HG03565 (cell line): ENCODE results near the gene ITIH2.
"Not testable (repeated sequence)": the region's sequence is repeated elsewhere in the genome, so short reads cannot be mapped to it uniquely, and the experiment has no call there.

Source experiments
- ATAC-seq: cut with Tn5 transposase; IDR thresholded peaks from one replicate; pipeline ENCODE4 v1.9.1; 2021; ENCODE audit warnings: mild to moderate bottlenecking, moderate library complexity; ENCODE audit not compliant: unreplicated experiment

The ITIH2 gene

GRCh38 chr10:7744307-7744706 is 41.2 kb downstream of the ITIH2 start:
- no peak for ATAC-seq

- not testable (repeated sequence) for ATAC-seq
These were observed 45.5 kb downstream of the ITIH2 start for GRCh38 chr10:7748637-7749036.

- no peak for ATAC-seq
These were observed 47.1 kb downstream of the ITIH2 start for GRCh38 chr10:7750222-7750621.

GRCh38 chr10:7752251-7752650 is 49.1 kb downstream of the ITIH2 start:
- ATAC-seq, result no peak

GRCh38 chr10:7755103-7755502 is 52.0 kb downstream of the ITIH2 start:
- no peak for ATAC-seq

- no peak for ATAC-seq
These were observed 53.4 kb downstream of the ITIH2 start for GRCh38 chr10:7756360-7756992.

- ATAC-seq, result no peak
These were observed 60.8 kb downstream of the ITIH2 start for GRCh38 chr10:7763929-7764328.

- ATAC-seq, result no peak
These were observed 63.1 kb downstream of the ITIH2 start for GRCh38 chr10:7766241-7766640.

GRCh38 chr10:7767209-7767608 is 64.1 kb downstream of the ITIH2 start:
- ATAC-seq, result no peak

- no peak for ATAC-seq
These were observed 65.3 kb downstream of the ITIH2 start for GRCh38 chr10:7768417-7768816.

- no peak for ATAC-seq
These were observed 71.0 kb downstream of the ITIH2 start for GRCh38 chr10:7773845-7774801.

- ATAC-seq, result no peak
These were observed 73.7 kb downstream of the ITIH2 start for GRCh38 chr10:7776777-7777176.

- ATAC-seq, result not testable (repeated sequence)
These were observed 79.1 kb downstream of the ITIH2 start for GRCh38 chr10:7782194-7782593.

- ATAC-seq, result no peak
These were observed 83.3 kb downstream of the ITIH2 start for GRCh38 chr10:7786430-7786829.

GRCh38 chr10:7787150-7787856 is 84.2 kb downstream of the ITIH2 start:
- peak; percentile 0 for ATAC-seq

- peak; percentile 90 for ATAC-seq
These were observed 84.9 kb downstream of the ITIH2 start, which contains the start of the genes ATP5F1C and KIN for GRCh38 chr10:7787857-7788638. ATP5F1C (plus strand) TSS chr10:7788177; CDS start chr10:7788208, 31 bp downstream. KIN (minus strand) TSS chr10:7787993; CDS start chr10:7787933, 60 bp downstream.

- no peak for ATAC-seq
These were observed 85.6 kb downstream of the ITIH2 start for GRCh38 chr10:7788639-7789286.

- no peak for ATAC-seq
These were observed 86.3 kb downstream of the ITIH2 start for GRCh38 chr10:7789390-7789789.

- no peak for ATAC-seq
These were observed 89.4 kb downstream of the ITIH2 start for GRCh38 chr10:7792541-7792940.
